Keratinocyte (primary cell): ENCODE measurements around the gene MIEF1. TPM values are rescaled to one million over a fixed set of nuclear protein-coding genes. Genes with fewer than 3 reads are reported as not detected.

Source experiments
- DNase-seq: peaks from one replicate; pipeline ENCODE4 v3.0.0-alpha.2; 2011; ENCODE audit warnings: low read depth, missing footprints, low spot score
- FAIRE-seq: peaks from 2 replicates; lab custom pipeline; 2011; peaks lifted over from hg19 to GRCh38; lab: Jason Lieb, UNC
- H2AFZ ChIP-seq: 2 replicates; pipeline ENCODE4 v1.6.0; 2012; ENCODE audit warnings: low read length, control low read depth, inconsistent platforms; ENCODE audit not compliant: control insufficient read depth
- H3K27ac ChIP-seq: 2 replicates; pipeline ENCODE4 v1.5.1; 2011; ENCODE audit warnings: low read length; ENCODE audit not compliant: control insufficient read depth, insufficient read depth
- H3K27me3 ChIP-seq: 3 replicates; pipeline ENCODE4 v1.6.0; 2011; ENCODE audit warnings: low read length; ENCODE audit not compliant: control insufficient read depth, insufficient read depth; ENCODE audit errors: extremely low read depth
- H3K36me3 ChIP-seq, 2 experiments: 2 replicates in 1 of 2; 3 replicates in 1 of 2; pipeline ENCODE4 v1.5.1; 2011; ENCODE audit warnings: low read length in 2 of 2, mild to moderate bottlenecking in 1 of 2; ENCODE audit not compliant: control insufficient read depth in 2 of 2, insufficient read depth in 2 of 2; ENCODE audit errors: extremely low read depth in 1 of 2
- H3K4me1 ChIP-seq: 3 replicates; pipeline ENCODE4 v1.5.1; 2011; ENCODE audit warnings: low read length; ENCODE audit not compliant: control insufficient read depth, insufficient read depth; ENCODE audit errors: extremely low read depth
- H3K4me2 ChIP-seq: 3 replicates; pipeline ENCODE4 v1.6.0; 2011; ENCODE audit warnings: low read depth, low read length; ENCODE audit not compliant: control insufficient read depth, insufficient read depth; ENCODE audit errors: extremely low read depth
- H3K4me3 ChIP-seq, 3 experiments: fragments of 200-600 bp in 1 of 3; sonication (generic) in 1 of 3; 2 replicates in 2 of 3; 3 replicates in 1 of 3; pipeline ENCODE4 v1.5.1; 2011 to 2016; ENCODE audit warnings: low read length in 3 of 3, mild to moderate bottlenecking in 3 of 3, control low read depth in 2 of 3, inconsistent platforms in 1 of 3, low read depth in 1 of 3, mixed read lengths in 1 of 3, mixed run types in 1 of 3, moderate library complexity in 1 of 3; ENCODE audit not compliant: control insufficient read depth in 2 of 3, insufficient read depth in 2 of 3; ENCODE audit errors: extremely low read depth in 1 of 3
- H3K79me2 ChIP-seq: 2 replicates; pipeline ENCODE4 v1.6.0; 2012; ENCODE audit warnings: low read length; ENCODE audit not compliant: control insufficient read depth, insufficient read depth
- H3K9ac ChIP-seq: 3 replicates; pipeline ENCODE4 v1.6.0; 2011; ENCODE audit warnings: low read length; ENCODE audit not compliant: control insufficient read depth, insufficient read depth; ENCODE audit errors: extremely low read depth
- H3K9me1 ChIP-seq: 3 replicates; pipeline ENCODE4 v1.6.0; 2011; ENCODE audit warnings: low read length; ENCODE audit not compliant: control insufficient read depth, insufficient read depth; ENCODE audit errors: extremely low read depth
- H3K9me3 ChIP-seq: 2 replicates; pipeline ENCODE4 v1.5.1; 2012; ENCODE audit warnings: low read depth, low read length; ENCODE audit not compliant: control insufficient read depth
- H4K20me1 ChIP-seq: 3 replicates; pipeline ENCODE4 v1.6.0; 2011; ENCODE audit warnings: low read length; ENCODE audit not compliant: control insufficient read depth, insufficient read depth; ENCODE audit errors: extremely low read depth
- EZH2 ChIP-seq: IDR thresholded peaks from one replicate; pipeline ENCODE4 v1.6.1; 2012; ENCODE audit warnings: inconsistent platforms, mild to moderate bottlenecking, low read length, moderate library complexity
- dilution Hi-C: fragments of 300-500 bp; cut with MboI; formaldehyde crosslinking; loops from one replicate; pipeline ENCODE4 v1.7.0; 2020; ENCODE audit warnings: low sequenced_read_pairs; ENCODE audit not compliant: extremely low pct_ligation_motif_present
- polyA minus RNA-seq, 3 experiments: library from RNA; depleted of rRNA, polyadenylated mRNA; stranded (reverse); fragments of >200 nt; gene quantifications; 1 replicate in 1 of 3; 2 replicates in 1 of 3; 3 replicates in 1 of 3; pipeline ENCODE4 v1.2.3, GENCODE V29; 2011
- polyA plus RNA-seq, 5 experiments: library from polyadenylated mRNA; depleted of rRNA in 3 of 5; stranded (reverse) in 3 of 5; stranded (forward) in 1 of 5; unstranded in 1 of 5; fragments of >200 nt; gene quantifications; 1 replicate in 1 of 5; 2 replicates in 3 of 5; 3 replicates in 1 of 5; pipeline versions ENCODE4 v1.2.1 to v1.2.3, GENCODE V29; 2011 to 2012; ENCODE audit warnings: missing spikeins in 2 of 5, low read depth in 1 of 5, low replicate concordance in 1 of 5
- TF ChIP-seq, protein P1 (sequence below), 3 experiments: IDR thresholded peaks in 1 of 3; conservative IDR thresholded peaks in 1 of 3; optimal IDR thresholded peaks in 1 of 3; 2 replicates in 2 of 3; 3 replicates in 1 of 3; pipeline versions ENCODE3 to v1.5.1; 2011; ENCODE audit warnings: low read length in 3 of 3, mild to moderate bottlenecking in 3 of 3, moderate library complexity in 2 of 3, control low read depth in 1 of 3, inconsistent platforms in 1 of 3; ENCODE audit not compliant: insufficient read depth in 2 of 3; ENCODE audit errors: extremely low read depth in 1 of 3

MIEF1 gene
- polyA plus RNA-seq (13.8 to 27.6 TPM (median 18.4 TPM) in 3 replicates), polyA minus RNA-seq (22.7 to 51.9 TPM (median 30.8 TPM) in 3 replicates)
- polyA plus RNA-seq (2011; ENCODE audit: low read depth) = 6.3 TPM
- 22.8 and 24.0 TPM in 2 replicates for polyA plus RNA-seq (2011; cell fraction: cytosol; rRNA removed)
- polyA plus RNA-seq (2011; cell fraction: nucleus; rRNA removed) = 23.9 and 24.4 TPM in 2 replicates
- 13.7 and 26.1 TPM in 2 replicates for polyA plus RNA-seq (2012; ENCODE audit: low replicate concordance)
- 26.7 TPM for polyA minus RNA-seq (2011; cell fraction: cytosol; rRNA and poly(A)+ RNA removed)
- 20.7 and 28.1 TPM in 2 replicates for polyA minus RNA-seq (2011; cell fraction: nucleus; rRNA and poly(A)+ RNA removed)

DNA sequence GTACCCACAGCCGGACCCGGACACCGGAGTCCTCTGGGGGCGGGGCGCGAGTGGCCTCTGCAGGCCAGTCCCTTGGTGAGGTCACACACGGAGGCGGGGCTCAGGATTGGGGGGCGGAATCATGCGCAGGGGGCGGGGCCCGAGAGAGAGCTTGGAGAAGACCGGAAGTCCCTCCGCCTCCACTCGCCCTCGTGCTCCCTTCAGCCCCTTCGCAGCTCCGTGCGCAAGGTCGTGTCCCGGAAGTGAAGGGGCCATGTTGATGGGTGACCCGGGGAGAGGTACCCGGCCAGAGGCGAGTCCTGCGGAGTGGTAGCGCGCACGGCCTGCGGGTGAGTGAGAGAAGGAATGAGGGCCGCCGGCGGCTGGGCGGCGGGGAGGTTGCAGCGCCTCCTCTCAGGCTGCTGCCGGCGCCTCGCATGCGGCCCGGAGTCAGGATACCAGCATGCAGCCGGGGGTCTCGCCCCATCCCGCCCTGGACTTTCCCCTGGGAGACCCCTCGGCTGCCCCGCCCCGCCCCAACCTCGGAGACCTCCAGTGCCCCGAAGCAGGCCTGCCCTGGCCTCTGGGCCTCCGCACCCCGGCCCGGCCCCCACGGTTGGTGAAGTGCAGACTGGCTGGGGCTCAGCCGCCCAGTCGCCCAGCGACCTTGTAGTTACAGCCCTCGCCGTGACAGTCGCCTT, at the start of gene MIEF1:
Gene MIEF1, plus strand, starts transcription at position 182 of the 680 bp plus-strand sequence. CDS start 9,005 bp downstream, outside the sequence.
- peak; percentile 88 for FAIRE-seq
- peaks cover 18% of the 10 kb centered on the region for H3K4me1 ChIP-seq
- DNase-seq = peak; percentile 80

GRCh38 chr22:39452740-39453040, 49.4 kb upstream of the MIEF1 start:
- Histone ChIP-seq H3K4me3 (no peak overlapping the region), H3K9ac (no peak overlapping the region), H3K79me2 (no peaks in the 10 kb centered on the region), H4K20me1 (no peaks in the 10 kb centered on the region), H3K36me3 (no peaks in the 10 kb centered on the region), H3K9me1 (no peaks in the 10 kb centered on the region), H3K4me1 (peaks cover 7% of the 10 kb centered on the region), H3K27ac (no peak overlapping the region), H3K4me2 (no peak overlapping the region), H3K9me3 (no peaks in the 10 kb centered on the region), H2AFZ (no peak overlapping the region), H3K27me3 (peaks cover 29% of the 10 kb centered on the region)
- FAIRE-seq = no peak
- dilution Hi-C loops = no loop called here
- no peak for DNase-seq
- TF ChIP-seq EZH2 = no peak
- TF ChIP-seq, protein P1, sequence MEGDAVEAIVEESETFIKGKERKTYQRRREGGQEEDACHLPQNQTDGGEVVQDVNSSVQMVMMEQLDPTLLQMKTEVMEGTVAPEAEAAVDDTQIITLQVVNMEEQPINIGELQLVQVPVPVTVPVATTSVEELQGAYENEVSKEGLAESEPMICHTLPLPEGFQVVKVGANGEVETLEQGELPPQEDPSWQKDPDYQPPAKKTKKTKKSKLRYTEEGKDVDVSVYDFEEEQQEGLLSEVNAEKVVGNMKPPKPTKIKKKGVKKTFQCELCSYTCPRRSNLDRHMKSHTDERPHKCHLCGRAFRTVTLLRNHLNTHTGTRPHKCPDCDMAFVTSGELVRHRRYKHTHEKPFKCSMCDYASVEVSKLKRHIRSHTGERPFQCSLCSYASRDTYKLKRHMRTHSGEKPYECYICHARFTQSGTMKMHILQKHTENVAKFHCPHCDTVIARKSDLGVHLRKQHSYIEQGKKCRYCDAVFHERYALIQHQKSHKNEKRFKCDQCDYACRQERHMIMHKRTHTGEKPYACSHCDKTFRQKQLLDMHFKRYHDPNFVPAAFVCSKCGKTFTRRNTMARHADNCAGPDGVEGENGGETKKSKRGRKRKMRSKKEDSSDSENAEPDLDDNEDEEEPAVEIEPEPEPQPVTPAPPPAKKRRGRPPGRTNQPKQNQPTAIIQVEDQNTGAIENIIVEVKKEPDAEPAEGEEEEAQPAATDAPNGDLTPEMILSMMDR (optimal IDR thresholded peaks at IDR 0.05 in 1 of 3, IDR thresholded peaks at IDR 0.05 in 1 of 3, conservative IDR thresholded peaks at IDR 0.05 in 1 of 3; ENCODE audit: extremely low read depth in 1 of 3, insufficient read depth in 2 of 3, low read length in 3 of 3) = no peak

More for the DNA sequence above, at the start of gene MIEF1:
- peak within 1 kb of the TSS; percentile 86 for H2AFZ ChIP-seq
- H4K20me1 ChIP-seq = no peaks in the 10 kb centered on the region
- H3K4me3 ChIP-seq = peak within 1 kb of the TSS; percentile 78 to 98 (median 89)
- peak within 1 kb of the TSS; percentile 100 for H3K4me2 ChIP-seq
- H3K79me2 ChIP-seq = peaks cover 47% of the 10 kb centered on the region
- peak within 1 kb of the TSS; percentile 84 for H3K27ac ChIP-seq
- peaks cover 20 to 28% of the 10 kb centered on the region in 2 experiments for H3K36me3 ChIP-seq
- TF ChIP-seq EZH2 = no peak
- TF ChIP-seq, protein P1 (optimal IDR thresholded peaks at IDR 0.05 in 1 of 3, IDR thresholded peaks at IDR 0.05 in 1 of 3, conservative IDR thresholded peaks at IDR 0.05 in 1 of 3; ENCODE audit: extremely low read depth in 1 of 3, insufficient read depth in 2 of 3, low read length in 3 of 3) = peak in 1 of 3 experiments; percentile 22
- no peaks in the 10 kb centered on the region for H3K9me3 ChIP-seq
- H3K9me1 ChIP-seq = no peaks in the 10 kb centered on the region
- H3K27me3 ChIP-seq = no peaks in the 10 kb centered on the region
- dilution Hi-C loops = no loop called here
- H3K9ac ChIP-seq = peak within 1 kb of the TSS; percentile 87
